HG03280 (cell line): Measurements from ENCODE around the gene FOXP4.

Experiments used
- ATAC-seq: cut with Tn5 transposase; IDR thresholded peaks from one replicate; pipeline ENCODE4 v1.9.1; 2021; ENCODE audit warnings: mild to moderate bottlenecking, moderate library complexity; ENCODE audit not compliant: unreplicated experiment

The FOXP4 gene, protein sequence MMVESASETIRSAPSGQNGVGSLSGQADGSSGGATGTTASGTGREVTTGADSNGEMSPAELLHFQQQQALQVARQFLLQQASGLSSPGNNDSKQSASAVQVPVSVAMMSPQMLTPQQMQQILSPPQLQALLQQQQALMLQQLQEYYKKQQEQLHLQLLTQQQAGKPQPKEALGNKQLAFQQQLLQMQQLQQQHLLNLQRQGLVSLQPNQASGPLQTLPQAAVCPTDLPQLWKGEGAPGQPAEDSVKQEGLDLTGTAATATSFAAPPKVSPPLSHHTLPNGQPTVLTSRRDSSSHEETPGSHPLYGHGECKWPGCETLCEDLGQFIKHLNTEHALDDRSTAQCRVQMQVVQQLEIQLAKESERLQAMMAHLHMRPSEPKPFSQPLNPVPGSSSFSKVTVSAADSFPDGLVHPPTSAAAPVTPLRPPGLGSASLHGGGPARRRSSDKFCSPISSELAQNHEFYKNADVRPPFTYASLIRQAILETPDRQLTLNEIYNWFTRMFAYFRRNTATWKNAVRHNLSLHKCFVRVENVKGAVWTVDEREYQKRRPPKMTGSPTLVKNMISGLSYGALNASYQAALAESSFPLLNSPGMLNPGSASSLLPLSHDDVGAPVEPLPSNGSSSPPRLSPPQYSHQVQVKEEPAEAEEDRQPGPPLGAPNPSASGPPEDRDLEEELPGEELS

DNA sequence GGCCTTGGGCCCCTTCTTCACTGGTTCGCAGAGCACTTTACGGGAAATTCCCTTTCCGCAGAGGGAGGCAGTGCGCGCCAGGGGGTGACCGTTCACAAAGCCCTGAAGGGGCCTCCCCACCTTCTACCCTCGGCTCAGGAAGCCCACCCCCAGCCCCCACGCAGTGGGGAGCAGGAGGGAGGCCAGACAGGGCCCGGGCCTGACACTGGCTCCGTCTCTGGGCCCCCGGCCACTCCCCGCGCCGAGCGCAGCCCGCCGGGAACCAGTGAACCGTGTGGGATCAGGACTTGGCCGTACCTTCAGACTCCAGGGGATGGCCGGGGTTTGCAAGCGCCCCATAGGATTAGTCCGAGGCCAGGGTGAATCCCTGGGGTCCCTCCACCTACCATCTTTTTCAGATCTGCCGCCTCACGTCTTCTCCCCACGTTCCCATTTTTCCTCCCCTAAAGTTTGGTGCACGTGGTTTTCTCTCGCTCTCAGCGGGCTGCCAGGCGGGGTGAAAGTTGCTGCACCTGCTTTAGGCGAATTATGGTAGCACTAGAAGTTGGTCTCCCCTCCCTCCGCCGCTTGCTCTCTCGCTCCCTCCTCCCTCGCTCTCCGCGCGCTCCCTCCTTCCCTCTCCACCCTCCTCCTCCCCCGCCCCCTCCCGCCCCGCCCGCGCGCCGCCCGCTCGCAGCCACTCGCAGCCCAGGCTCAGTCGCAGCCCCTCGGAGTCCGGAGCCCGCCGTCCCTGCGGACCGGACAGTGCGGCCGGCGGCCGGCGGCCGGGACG lies at the start of gene FOXP4:
TSS of gene FOXP4 (plus strand) at position 679 of the 772 bp plus-strand sequence. CDS start 19,380 bp downstream, outside the sequence.
- peak; percentile 70 for ATAC-seq

GRCh38 chr6:41497573-41497972 lies 48.6 kb upstream of the FOXP4 start:
- no peak for ATAC-seq

- no peak for ATAC-seq
Observed at GRCh38 chr6:41497994-41498393, 48.2 kb upstream of the FOXP4 start.

GRCh38 chr6:41498968-41499599 lies 47.1 kb upstream of the FOXP4 start:
- ATAC-seq, result no peak

- no peak for ATAC-seq
Observed at GRCh38 chr6:41500561-41500960, 45.6 kb upstream of the FOXP4 start.

- no peak for ATAC-seq
Observed at GRCh38 chr6:41502566-41502916, 43.6 kb upstream of the FOXP4 start.

- ATAC-seq, result no peak
Observed at GRCh38 chr6:41502917-41503671, 43.1 kb upstream of the FOXP4 start.

DNA sequence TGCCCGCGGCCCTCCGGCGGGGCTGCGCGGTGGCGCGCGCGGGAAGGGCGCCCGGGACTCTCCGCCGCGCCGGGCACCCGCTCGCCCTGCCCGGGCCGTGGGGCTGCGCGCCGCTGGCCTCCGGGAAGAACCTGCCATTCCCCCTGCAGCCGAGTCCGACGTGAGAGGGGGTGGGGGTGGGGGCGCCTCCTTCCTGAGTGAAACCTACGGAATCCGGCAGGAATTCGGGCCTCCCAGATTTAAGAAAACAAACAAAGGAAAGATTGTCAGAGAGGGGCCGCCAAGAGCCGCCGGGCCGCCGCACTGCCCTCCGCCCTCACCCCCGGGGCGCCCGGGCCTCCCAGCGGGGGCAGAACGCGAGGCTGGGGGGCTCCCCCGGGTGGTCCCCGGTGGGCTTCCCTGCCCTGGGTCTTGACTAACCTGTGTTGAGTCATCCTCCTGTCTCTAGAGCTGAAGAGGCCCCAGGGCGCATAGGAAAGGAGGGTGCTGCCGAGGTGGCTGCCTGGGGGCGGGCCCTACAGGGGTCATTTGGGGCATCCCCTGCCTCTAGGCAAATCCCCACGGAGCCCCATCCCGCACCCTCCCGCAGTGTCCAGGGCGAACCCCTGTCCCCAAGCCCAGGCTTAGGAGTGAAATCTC lies 42.2 kb upstream of the FOXP4 start:
- no peak for ATAC-seq

DNA sequence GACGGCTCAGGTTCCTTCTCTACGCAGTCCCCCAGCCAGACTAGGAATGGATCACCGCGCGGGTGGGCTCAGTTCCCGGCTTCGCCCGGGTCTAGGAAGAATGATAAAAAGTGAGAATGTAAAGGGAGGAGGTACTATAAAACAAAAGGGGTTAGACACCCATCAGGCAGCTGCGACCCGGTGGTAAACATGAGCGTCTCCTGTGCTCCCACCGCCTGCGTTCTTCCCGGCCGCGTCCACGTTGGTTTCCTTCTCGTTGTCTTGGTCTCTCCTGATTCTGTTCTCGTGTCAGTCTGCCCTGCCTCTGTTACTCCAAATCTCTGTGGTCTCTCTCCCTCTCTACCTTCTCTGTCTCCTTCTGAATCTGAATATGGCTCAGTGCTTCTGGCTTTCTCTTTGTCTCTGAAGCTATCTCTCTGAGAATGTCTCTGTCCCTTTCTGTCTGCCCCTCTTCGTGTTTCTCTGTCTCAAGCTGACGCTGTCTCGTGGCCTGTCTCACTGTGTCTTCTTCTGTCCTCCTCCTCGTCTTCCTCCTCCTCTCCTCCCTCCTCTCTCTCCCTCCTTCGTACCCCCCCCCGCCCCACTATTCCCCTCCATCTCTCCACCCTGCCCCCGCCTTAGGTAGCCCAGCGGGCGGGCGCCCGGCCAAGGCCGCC lies 41.6 kb upstream of the FOXP4 start:
- no peak for ATAC-seq

DNA sequence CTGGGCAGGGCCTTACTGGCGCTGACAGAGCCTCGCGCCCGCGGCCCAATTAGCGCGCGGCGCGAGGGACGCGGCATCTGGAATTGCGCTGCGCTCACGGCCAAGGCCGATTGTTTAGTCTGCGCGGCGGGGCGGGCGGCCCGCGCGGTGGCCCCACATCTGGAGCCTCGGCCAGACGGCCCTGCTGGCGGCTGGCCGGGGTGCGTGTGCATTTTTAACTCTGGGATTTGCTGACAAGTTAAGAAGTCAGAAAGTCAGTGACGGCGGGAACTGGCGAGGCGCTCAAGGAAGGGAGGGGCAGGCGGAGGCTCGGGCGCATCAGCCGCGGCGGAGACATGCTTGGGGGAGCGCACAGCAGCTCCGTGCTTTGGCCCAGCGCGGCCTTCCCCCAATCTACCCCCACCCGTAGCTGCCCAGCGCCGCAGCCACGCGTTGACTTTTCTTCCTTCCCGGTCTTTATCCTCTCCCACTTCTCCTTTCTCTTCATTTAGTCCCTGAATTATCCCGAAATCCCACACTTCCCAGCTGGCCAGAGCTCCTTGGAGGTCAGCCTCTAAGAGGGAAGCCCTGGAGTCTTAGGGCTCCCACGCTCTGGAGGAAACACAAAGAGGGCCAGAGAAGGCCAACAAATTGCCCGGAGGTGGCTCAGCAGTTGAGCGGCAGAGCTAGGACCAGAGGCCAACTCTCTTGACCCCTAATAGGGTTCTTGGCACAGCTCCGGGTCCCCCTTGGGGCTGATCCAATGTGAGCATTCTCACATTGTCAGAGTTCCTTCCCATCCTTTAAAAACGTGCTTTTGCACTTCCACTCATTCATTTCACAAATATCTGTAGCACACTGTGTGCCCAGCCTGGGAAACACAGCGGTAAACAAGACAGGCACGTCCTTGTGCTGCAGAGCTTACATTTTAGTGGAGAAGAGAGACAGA lies 40.8 kb upstream of the FOXP4 start:
- ATAC-seq, result no peak

GRCh38 chr6:41508479-41508878 lies 37.7 kb upstream of the FOXP4 start:
- no peak for ATAC-seq

DNA sequence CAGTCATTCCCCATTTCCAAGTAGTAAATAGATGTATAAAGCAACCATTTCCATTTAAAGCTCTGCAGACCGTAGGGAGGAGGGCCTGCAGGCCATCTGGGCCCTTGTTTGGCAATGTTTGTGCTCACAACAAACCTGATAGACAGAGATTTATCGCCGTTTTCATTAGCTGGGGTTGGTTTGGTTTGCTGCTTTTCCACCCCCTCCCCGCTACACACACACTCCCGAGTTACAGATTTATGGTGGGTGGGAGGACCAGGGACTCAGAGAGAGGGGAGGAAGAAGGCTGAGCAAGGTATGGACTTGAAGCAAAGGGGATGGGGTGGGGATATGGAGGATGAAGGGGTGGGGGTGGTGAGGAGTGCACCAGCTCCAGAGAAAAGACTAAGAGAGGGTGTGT lies 36.6 kb upstream of the FOXP4 start:
- no peak for ATAC-seq

- no peak for ATAC-seq
Observed at GRCh38 chr6:41511443-41512060, 34.6 kb upstream of the FOXP4 start.

- ATAC-seq, result no peak
Observed at GRCh38 chr6:41512146-41512701, 34.0 kb upstream of the FOXP4 start.

- ATAC-seq, result no peak
Observed at GRCh38 chr6:41515995-41516394, 30.2 kb upstream of the FOXP4 start.

DNA sequence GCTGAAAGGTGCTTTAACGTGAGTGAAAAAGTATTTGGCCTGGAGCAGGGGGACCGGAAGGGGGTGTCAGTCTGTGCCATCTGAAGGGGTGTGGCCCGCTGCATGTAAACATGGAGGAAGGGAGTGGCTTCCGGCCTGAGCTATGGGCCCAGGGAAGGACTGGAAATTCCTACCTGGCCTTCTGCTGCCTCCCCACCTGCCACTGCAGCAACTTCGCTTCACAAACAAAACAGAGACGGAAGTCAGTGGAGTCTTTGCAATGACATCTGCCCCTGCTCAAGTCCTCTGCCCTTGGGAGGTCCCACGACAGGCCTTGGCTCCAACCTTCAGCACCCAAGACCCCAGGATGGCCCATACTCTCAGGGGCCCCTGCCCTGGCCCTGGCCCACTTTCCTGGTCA lies 28.1 kb upstream of the FOXP4 start:
- no peak for ATAC-seq

GRCh38 chr6:41519305-41519744 lies 26.9 kb upstream of the FOXP4 start:
- no peak for ATAC-seq
